GM10847 (cell line): ENCODE measurements around the gene MRPL30.

Experiments used
- POLR2A ChIP-seq: IDR thresholded peaks from 2 replicates; pipeline ENCODE4 v1.6.1; 2011; ENCODE audit not compliant: insufficient read length; ENCODE audit errors: extremely low read depth

The MRPL30 gene

GRCh38 chr2:99171377-99172140 lies 9.4 kb upstream of the MRPL30 start:
- no peak for TF ChIP-seq POLR2A

GRCh38 chr2:99181624-99182000 lies 628 bp downstream of the MRPL30 start:
- no peak for TF ChIP-seq POLR2A

DNA sequence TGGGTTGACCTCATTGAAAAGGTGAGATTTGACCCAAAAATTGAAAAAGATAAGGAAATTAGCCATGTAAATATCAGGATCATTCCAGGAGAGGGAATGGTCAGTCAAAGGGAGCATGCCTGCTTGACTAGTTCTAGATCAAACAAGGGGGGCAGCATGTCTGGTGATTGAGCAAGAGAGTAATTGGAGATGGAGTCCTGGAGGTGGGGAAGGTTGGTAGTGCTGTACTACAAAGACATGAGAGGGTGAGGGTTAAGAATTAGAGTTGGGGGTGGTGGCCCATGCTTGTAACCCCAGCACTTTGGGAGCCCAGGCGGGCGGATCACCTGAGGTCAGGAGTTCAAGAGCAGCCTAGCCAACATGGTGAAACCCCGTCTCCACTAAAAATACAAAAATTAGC lies 2.0 kb downstream of the MRPL30 start:
- TF ChIP-seq POLR2A: no peak

DNA sequence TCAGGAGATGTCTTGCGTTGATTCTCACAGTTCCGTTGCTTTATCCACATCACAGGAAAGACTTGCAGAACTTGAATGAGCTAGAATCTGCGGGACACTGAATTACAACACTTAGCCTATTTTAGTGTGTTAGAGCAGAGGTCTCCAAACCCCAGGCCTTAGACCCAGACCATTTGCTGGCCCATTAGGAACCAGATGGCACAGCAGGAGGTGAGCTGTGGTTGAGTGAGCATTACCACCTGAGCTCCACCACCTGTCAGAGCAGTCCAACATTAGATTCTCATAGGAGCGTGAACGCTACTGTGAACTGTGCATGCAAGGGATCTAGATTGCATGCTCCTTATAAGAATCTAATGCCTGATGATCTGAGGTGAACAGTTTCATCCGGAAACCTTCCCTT lies 3.8 kb downstream of the MRPL30 start:
- TF ChIP-seq POLR2A: no peak

- TF ChIP-seq POLR2A: no peak
Measured at GRCh38 chr2:99187011-99187410, 6.0 kb downstream of the MRPL30 start.

GRCh38 chr2:99188357-99188756 lies 7.4 kb downstream of the MRPL30 start:
- TF ChIP-seq POLR2A: no peak

GRCh38 chr2:99190548-99190947 lies 9.6 kb downstream of the MRPL30 start:
- no peak for TF ChIP-seq POLR2A

DNA sequence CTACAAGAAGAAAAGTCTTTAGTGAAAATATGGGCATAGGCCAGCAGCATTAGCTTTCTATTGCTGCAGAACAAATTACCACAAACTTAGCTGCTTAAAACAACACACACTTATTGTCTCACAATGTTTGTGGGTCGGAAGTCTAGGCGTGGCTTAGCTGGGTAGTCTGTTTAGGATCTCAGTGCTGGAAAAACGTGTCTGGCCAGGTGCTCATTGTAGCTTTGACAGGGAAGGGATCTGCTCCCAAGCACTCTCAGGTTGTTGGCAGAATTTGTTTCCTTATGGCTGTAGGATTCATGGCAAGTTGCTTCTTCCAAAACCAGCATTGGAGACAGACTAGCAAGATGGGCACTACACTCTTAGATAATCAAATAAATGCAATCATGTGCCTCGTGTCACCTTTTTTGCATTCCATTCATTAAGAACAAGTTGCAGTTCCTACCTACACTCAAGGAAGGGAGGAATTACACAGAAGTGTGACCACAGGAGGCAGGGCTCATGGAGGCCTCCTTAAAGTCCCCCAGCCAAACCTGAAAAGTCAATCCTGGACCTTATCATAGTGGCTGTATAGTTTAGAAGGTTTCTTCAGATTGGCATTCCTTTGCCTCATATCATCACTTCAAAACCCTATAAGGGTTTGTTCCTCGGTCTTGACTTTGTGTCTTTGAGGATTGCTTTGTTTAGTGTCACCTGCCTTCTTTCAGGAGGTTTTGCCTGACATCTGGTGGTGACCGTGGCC lies 17.3 kb downstream of the MRPL30 start:
- no peak for TF ChIP-seq POLR2A

GRCh38 chr2:99200076-99200800 lies 19.3 kb downstream of the MRPL30 start:
- no peak for TF ChIP-seq POLR2A

DNA sequence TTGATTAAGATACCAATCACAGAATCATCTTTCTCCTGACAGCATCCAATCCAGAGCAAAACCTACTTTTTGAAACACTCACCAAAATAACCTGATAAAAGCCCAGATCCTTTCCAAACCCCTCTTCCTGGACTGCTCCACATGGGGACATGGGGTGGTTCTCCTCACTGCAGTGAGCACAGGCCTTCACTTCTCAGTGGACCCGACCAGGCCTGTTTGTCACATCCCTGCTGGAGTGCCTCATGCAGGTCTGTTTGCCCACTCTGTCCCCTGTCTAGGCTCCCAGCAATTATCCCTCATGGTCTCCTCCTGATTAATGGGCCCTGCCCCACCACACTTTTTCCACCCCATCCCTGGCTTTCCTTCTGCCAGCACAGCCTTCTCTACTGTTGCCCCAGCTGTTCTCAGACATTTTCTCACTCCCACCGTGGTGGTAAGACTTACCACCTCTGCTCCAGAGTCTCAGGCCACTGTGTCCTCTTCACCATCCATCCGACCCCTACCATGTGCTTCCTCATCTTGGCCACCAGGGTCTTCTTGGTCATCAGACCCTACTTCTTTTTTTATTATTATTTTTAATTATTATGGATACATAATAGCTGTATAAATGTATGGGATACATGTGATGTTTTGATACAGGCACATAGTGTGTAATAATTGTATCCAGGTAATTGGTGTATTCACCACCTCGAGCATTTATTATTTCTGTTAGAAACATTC lies 21.1 kb downstream of the MRPL30 start:
- no peak for TF ChIP-seq POLR2A

- no peak for TF ChIP-seq POLR2A
Measured at GRCh38 chr2:99205491-99205890, 24.5 kb downstream of the MRPL30 start.

- no peak for TF ChIP-seq POLR2A
Measured at GRCh38 chr2:99216096-99216495, 35.1 kb downstream of the MRPL30 start.

DNA sequence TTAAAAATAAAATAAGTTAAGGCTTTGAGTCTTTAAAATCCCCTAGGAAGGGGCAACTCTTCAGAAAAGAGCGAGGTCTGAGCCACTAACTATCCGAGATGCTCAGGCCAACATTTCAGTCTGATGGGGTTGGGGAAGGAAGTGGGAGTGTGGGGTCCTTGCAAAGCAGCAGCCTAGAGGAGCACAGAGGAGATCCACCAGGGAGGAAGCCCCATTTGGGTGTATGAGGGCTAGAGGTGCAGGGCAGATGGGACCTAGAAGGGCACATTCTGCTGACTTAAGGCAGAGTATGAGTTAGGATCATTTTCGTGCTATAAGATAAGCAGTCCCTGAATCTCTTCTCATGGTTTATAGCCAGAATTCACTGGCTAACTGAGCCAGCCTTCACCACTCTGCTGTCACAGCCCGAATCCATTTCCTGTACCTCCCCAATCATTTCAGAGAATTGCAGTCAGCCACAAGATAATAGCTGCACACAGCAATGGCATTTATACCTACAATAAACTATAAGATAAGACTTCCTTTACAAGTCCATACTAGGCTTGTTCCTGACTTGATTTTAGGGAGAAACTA lies 37.0 kb downstream of the MRPL30 start:
- no peak for TF ChIP-seq POLR2A

- no peak for TF ChIP-seq POLR2A
Measured at GRCh38 chr2:99238599-99238998, 57.6 kb downstream of the MRPL30 start.

DNA sequence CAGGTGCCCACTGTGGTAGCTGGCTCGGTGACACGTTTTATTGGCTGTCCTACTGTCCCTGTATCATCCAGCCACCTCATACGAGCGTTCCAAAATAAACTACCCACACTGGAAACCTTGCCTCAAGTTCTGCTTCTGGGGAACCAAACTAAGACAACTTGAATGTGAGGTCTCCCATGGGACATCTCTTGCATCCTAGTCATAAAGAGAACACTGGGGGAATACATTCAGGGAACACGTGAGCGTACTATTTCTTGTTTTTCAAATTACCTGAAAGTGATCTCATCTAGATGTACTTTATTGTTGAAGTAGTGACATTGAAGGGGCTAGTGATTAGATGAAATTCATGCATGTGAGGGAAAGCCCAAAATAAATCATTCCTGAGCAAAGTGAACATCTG lies 59.4 kb downstream of the MRPL30 start:
- no peak for TF ChIP-seq POLR2A

GRCh38 chr2:99242151-99242550 lies 61.2 kb downstream of the MRPL30 start:
- TF ChIP-seq POLR2A: no peak
